HG02973 (cell line): Measurements from ENCODE around the gene SFMBT2.

Source experiments
- ATAC-seq: cut with Tn5 transposase; IDR thresholded peaks from one replicate; pipeline ENCODE4 v1.9.1; 2021; ENCODE audit warnings: moderate library complexity; ENCODE audit not compliant: unreplicated experiment

SFMBT2 gene

DNA sequence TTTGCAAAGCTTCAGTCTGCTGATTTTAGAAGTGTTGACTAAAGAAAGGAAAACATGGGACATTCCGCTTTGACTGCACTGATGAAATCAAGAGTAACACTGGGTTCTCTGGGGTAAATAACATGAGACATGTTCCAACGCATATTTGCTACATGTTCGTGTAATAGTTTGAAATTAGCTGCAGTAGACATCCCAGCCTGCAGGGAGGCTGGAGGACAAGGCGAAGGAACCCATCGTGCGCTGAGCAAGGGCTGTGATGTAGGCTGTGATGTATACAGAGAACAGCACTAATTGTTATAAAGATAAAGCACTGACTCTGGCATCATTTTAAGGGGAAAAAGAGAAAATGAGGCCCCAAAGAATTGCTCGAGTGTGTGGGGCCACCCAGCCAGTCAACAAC, 40.3 kb downstream of the SFMBT2 start:
- ATAC-seq = no peak

GRCh38 chr10:7365027-7365745, 45.6 kb downstream of the SFMBT2 start:
- ATAC-seq = no peak

DNA sequence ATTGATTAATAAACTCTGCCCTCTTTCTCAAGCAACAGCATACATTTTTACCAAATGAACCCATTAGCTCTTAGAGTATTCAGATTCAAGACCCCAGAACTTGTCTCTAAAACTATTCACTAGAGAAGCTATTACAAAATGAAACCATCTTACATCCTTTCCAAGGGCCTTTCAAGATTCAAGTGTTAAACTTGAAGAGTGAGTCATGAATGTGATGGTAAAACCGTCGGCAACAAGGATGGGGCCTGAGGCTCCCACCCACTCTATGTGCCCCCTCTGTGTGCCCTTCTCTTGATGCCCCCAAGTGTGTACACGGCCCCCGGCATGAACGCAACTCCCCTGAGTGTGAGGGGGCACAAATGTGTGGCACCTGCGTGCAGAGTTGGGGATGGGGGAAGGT, 46.4 kb downstream of the SFMBT2 start:
- no peak for ATAC-seq

DNA sequence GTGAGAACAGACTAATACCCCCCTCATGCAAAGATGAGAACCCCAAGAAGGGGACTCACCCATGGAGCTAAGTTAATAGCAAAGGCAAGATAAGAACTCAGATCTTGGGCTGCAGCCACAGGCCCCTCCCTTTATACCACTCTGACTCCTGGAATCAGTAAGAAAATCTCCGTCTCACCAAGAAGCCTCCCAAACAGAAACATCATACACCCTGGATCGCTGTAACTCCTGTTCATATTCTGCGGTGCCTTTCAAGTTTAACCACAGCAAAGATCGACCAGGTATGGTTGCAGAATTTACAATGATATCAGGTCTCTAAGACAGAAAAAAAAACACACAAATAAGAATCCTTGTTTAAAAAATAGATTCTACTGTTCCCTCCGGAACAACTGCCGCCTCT, 47.1 kb downstream of the SFMBT2 start:
- ATAC-seq = no peak

DNA sequence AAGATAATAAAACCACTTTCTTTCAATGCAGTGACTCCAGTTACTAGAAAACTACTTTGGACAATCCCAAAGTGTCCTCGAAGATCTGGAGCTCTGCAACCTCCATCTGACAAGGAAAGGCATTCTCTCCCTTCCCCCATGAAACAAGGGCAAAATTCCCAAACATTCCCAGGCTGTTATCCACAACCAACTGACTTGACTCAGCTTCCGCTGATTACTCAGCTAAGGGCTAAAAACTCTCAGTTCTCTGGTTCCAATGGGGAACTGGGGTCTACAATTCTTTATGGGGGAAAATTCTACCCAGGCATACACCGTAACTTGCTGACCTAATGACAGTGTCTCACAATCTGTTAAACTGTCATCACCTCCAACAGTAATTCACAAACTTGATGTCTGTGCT, 48.4 kb downstream of the SFMBT2 start:
- no peak for ATAC-seq

- no peak for ATAC-seq
Measured at GRCh38 chr10:7361316-7361715, 49.5 kb downstream of the SFMBT2 start.

DNA sequence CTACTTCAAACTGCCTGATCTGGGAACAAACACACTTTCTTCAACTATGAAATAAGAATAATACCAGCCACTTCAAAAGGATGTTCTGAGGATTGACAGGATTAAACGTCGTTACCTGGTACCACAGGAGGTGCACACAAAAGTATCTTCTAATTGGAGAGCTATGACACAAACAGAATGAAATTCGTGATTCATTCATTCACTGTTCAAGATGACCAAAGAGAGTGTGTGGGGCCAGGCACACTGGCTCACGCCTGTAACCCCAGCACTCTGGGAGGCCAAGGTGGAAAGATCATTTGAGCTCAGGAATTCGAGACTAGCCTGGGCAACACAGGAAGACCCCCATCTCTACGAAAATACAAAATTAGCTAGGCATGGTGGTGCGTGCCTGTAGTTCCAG, 50.9 kb downstream of the SFMBT2 start:
- ATAC-seq = no peak

DNA sequence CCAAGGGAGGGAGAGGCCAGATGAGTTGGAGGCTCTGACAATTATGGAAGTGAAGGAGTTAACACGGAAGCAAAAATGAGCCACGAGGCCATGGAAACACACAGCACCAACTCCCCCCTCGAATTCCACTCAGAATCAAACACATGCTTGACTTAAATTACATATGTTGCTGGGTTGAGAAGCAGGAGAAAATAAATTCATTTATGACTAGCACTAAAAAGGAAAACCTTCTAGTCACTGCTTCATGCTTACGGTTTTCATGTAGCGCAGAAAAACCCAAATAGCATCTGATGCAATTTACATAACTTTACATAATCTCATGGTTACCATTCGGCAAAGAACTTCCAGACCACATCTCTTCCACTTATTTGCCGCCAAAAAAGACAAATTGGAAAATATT, 51.5 kb downstream of the SFMBT2 start:
- ATAC-seq = no peak

DNA sequence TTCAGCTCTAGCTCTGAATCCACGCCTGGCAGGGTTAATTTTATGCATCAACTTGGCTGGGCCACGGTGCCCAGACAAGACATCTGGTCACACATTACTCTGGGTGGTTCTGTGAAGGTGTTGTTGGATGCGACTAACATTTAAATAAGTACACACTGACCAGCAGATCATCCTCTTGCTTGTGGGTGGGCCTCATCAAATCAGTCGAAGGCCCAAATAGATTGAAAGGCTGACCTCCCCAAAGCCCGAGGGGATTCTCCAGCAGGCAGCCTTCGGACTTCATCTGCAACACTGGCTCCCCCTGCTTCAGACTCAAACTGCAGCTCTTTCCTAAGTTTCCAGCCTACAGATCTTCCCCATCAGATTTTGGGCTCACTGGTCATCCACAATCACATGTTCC, 53.6 kb downstream of the SFMBT2 start:
- no peak for ATAC-seq

- ATAC-seq = no peak
Measured at GRCh38 chr10:7354330-7355047, 56.3 kb downstream of the SFMBT2 start.

GRCh38 chr10:7351894-7352293, 58.9 kb downstream of the SFMBT2 start:
- ATAC-seq = no peak

DNA sequence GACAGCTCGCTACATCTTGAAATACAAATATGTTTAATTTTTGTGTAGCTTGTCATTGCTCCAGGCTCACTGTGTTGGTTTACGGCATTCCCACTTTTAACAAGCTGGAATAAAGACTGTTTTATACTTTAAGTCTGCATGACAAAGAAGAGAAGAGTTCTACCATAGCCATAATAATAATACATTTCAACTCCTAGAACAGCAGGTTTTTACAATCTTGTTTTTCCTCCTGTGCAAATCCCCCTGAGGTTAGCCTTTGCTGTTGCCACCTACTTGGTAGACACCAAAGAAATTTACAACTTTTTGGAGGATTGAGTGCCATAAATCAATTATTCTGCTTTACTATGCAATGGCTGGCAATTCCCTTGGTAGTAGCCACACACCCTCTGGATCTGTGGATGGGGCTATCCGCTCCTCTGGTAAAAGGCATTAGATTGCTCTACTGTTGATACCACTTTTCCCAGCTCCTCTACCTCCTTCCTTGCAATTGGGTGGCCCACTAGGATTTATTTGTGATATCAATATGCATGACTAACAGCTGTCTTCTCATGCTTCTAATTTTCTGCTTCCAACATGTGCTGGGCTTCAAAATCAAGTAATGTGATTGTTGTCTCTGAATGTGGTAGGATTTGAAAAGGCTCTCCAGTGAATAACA, 60.2 kb downstream of the SFMBT2 start:
- no peak for ATAC-seq

DNA sequence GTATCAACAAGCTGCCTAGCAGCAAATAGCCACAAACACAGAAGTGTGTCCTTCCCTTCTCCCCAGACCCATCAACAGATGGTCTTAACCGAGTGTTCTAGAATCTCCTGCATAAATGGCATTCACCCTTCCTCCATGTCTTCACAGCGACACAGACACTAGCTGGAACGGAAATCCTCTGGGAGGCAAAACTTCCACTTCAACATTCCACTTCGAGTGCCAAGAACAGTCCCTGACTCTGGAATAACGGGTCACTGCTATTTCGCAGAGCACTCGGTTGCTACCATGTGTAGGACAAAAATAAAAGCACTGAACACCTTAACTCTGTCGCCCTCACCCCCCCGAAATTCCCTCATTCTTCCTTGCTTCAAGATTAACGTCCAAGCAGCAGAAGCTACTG, 65.1 kb downstream of the SFMBT2 start:
- no peak for ATAC-seq

DNA sequence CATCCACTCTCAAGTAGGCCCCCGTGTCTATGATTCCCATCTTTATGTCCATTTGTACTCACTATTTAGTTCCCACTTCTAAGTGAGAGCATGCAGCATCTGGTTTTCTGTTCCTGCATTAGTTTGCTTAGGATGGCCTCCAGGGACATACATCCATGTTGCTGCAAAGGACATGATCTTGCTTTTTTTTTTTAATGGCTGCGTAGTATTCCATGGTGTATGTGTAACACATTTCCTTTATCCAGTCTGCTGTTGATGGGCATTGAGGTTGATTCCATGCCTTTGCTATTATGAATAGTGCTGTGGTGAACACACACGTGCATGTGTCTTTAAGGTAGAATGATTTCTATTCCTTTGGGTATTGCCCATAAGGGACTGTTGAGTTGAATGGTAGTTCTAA, 67.8 kb downstream of the SFMBT2 start:
- ATAC-seq = no peak

DNA sequence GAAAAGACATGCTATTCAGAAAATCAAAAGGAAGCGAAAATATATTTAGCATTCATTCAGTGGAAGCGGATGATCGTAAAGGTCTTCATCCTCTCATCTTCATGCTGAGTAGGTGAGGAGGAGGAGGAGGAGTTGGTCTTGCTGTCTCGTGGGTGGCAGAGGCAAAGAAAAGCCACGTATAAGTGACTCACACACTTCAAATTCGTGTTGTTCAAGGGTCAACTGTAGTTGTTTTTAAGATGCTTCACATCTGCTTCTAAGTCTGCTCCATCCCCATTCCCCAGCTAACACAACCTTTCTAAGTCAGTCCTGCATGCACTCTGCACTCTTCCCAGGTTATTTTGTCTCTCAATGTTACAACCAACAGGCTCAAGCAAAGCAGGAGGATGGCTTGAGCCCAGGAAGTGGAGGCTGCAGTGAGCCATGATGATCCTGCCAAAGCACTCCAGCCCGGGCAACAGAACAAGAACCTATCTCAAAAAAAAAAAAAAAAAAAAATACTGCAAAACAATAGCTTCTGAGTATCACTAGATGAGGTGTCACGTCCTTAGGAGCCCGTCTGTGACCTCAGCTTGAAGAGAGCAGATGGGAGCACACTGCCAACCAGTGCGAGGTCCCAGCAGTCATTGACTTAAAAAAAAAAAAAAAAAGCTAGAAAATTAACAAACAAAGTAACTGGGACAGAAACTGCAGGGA, 70.5 kb downstream of the SFMBT2 start:
- no peak for ATAC-seq

DNA sequence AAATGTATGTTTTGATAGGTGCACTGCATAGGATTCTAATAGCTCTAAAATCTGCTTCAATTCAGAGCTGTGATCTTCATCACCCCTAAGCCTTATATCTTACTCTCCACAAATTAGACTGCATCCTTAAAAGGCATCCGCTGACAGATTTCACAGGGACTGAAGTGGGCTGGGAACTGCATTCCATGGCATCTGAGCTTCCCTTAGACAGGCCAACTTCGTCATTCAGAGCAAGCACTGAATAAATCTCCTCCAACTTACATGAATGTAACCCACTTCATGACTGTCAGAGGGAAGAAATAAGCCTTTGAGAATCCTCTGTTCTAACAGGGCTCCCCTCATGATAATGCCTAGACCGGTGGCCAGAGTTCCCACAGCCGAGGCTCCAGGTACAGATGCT, 71.3 kb downstream of the SFMBT2 start:
- ATAC-seq = no peak

DNA sequence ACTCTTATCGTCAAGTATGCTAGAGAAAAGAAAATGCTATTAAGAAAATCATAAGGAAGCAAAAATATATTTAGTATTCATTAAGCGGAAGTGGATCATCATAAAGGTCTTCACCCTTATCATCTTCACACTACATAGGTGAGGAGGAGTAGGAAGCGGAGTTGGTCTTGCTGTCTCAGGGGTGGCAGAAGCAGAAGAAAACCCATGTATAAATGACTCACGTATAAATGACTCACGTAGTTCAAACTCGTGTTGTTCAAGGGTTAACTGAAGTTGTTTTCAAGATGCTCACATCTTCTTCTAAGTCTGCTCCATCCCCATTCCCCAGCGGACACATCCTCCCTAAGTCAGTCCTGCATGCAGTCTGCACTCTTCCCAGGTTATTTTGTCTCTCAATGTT, 72.4 kb downstream of the SFMBT2 start:
- ATAC-seq = no peak

DNA sequence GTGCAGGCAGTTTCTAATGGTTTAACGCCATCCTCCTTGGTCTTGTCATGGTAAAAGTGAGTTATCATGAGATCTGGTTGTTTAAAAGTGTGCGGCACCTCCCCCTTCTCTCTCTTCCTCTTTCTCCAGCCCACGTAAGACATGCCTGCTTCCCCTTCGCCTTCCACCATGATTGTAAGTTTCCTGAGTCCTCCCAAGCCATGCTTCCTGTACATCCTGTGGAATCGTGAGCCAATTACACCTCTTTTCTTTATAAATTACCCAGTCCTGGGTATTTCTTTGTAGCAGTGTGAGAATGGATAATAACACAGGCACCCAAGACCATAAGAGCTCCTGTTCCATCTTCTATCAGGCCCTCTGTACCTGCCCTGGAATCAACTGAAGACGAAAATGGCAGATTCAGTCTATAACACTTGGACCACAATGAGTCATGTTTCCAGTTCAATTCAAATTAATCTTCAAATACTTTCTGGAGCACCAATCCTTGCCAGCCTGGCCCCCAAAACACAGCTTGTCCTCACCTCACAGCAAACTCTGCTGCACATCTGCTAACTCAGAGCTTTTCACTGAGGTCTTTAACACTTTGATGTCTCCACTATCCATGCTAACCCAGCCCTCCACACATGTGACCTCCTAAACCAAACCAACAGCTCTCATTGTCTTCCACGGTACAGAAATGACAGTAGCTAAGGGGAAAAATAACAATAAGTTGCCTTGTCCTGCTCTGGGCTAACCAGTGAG, 73.2 kb downstream of the SFMBT2 start:
- peak; percentile 89 for ATAC-seq

DNA sequence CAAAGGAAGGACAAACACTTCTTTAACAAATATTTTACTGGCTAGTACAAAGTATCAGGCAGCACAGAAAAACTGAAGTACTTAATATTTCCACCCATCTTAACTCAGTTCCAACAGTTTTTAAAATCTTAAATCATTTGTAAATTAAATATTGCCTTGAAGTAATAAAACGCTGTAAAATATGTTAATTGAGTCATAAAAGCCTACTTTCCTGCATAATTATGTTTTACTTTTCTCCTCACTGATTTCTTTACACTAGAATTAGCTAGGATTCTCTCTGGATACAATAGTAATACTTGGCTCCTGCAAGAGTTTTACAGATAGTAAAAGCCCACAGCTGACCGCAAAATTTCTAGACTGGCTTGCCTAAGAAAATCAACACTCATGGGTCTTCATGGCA, 74.9 kb downstream of the SFMBT2 start:
- no peak for ATAC-seq

GRCh38 chr10:7334642-7334964, 76.2 kb downstream of the SFMBT2 start:
- ATAC-seq = no peak
